Fibroblast of lung (primary cell): Measurements from ENCODE around the gene TBPL2. TPM values are rescaled to one million over a fixed set of nuclear protein-coding genes. Genes with fewer than 3 reads are reported as not detected.
A peak's percentile ranks its signal among the peaks of the same experiment; 100 is the strongest.

ENCODE experiments used
- DNase-seq, 2 donors: peaks; one replicate each; pipeline versions ENCODE4 v3.0.0 to v3.0.0-alpha.2; 2010; ENCODE audit warnings: low read depth in 2 of 2
- H2AFZ ChIP-seq: 2 replicates; pipeline ENCODE4 v1.5.1; 2012; ENCODE audit warnings: low read length, control low read depth, inconsistent platforms
- H3K27ac ChIP-seq: 2 replicates; pipeline ENCODE4 v1.5.1; 2011; ENCODE audit warnings: low read length, control low read depth; ENCODE audit not compliant: insufficient read depth
- H3K27me3 ChIP-seq: 2 replicates; pipeline ENCODE4 v1.5.1; 2011; ENCODE audit warnings: mild to moderate bottlenecking, low read length; ENCODE audit not compliant: control insufficient read depth, insufficient read depth
- H3K36me3 ChIP-seq: 2 replicates; pipeline ENCODE4 v1.5.1; 2011; ENCODE audit warnings: low read length; ENCODE audit not compliant: control insufficient read depth, insufficient read depth
- H3K4me1 ChIP-seq: 2 replicates; pipeline ENCODE4 v1.5.1; 2011; ENCODE audit warnings: low read length; ENCODE audit not compliant: control insufficient read depth, insufficient read depth; ENCODE audit errors: extremely low read depth
- H3K4me2 ChIP-seq: 2 replicates; pipeline ENCODE4 v1.5.1; 2011; ENCODE audit warnings: low read length, control low read depth; ENCODE audit not compliant: insufficient read depth; ENCODE audit errors: extremely low read depth
- H3K4me3 ChIP-seq, 4 experiments: fragments of 200-600 bp in 1 of 4; sonication (generic) in 1 of 4; replicated peaks in 1 of 4; 2 replicates each; pipeline ENCODE4 v1.5.1; 2011 to 2016; ENCODE audit warnings: low read length in 4 of 4, low read depth in 3 of 4, mild to moderate bottlenecking in 3 of 4, control low read depth in 2 of 4, inconsistent platforms in 1 of 4, mixed read lengths in 1 of 4; ENCODE audit not compliant: insufficient read depth in 1 of 4; ENCODE audit errors: control extremely low read depth in 1 of 4
- H3K79me2 ChIP-seq: 2 replicates; pipeline ENCODE4 v1.5.1; 2012; ENCODE audit warnings: mild to moderate bottlenecking, low read length, inconsistent platforms; ENCODE audit not compliant: control insufficient read depth, insufficient read depth
- H3K9ac ChIP-seq: 2 replicates; pipeline ENCODE4 v1.5.1; 2011; ENCODE audit warnings: mild to moderate bottlenecking, low read length, control low read depth; ENCODE audit not compliant: insufficient read depth
- H3K9me3 ChIP-seq: 2 replicates; pipeline ENCODE4 v1.5.1; 2012; ENCODE audit warnings: low read depth, low read length; ENCODE audit not compliant: control insufficient read depth, insufficient read depth
- H4K20me1 ChIP-seq: 2 replicates; pipeline ENCODE4 v1.5.1; 2011; ENCODE audit warnings: low read length; ENCODE audit not compliant: control insufficient read depth, insufficient read depth; ENCODE audit errors: extremely low read depth
- CTCF ChIP-seq, 2 donors: IDR thresholded peaks in 1 of 2; conservative IDR thresholded peaks in 1 of 2; 1 replicate in 1 of 2; 2 replicates in 1 of 2; pipeline ENCODE4 v1.5.1; 2011 to 2012; ENCODE audit warnings: low read length in 2 of 2, control low read depth in 1 of 2, inconsistent platforms in 1 of 2, low read depth in 1 of 2, mild to moderate bottlenecking in 1 of 2
- EZH2 ChIP-seq: IDR thresholded peaks from 2 replicates; pipeline ENCODE4 v1.5.1; 2012; ENCODE audit warnings: low read length, control low read depth, mild to moderate bottlenecking; ENCODE audit errors: missing control alignments
- polyA plus RNA-seq, 2 donors: library from polyadenylated mRNA; depleted of rRNA in 1 of 2; stranded (reverse) in 1 of 2; unstranded in 1 of 2; fragments of >200 nt; gene quantifications; 2 replicates each; pipeline ENCODE4 v1.2.1, GENCODE V29; 2011 to 2012; ENCODE audit warnings: missing spikeins in 1 of 2
- total RNA-seq: library from RNA; depleted of rRNA; stranded (reverse); fragments of >200 nt; gene quantifications from 2 replicates; pipeline ENCODE4 v1.2.1, GENCODE V29; 2014

Gene TBPL2
- total and polyA plus RNA-seq, 2 donors (not counting 1 experiment from before 2014, with no cell fraction given): not detected

- Histone ChIP-seq H2AFZ (no peak overlapping the region), H3K27ac (no peak overlapping the region), H3K4me1 (no peaks in the 10 kb centered on the region)
Observed at GRCh38 chr14:55441286-55441685, 870 bp upstream of the TBPL2 start.

DNA sequence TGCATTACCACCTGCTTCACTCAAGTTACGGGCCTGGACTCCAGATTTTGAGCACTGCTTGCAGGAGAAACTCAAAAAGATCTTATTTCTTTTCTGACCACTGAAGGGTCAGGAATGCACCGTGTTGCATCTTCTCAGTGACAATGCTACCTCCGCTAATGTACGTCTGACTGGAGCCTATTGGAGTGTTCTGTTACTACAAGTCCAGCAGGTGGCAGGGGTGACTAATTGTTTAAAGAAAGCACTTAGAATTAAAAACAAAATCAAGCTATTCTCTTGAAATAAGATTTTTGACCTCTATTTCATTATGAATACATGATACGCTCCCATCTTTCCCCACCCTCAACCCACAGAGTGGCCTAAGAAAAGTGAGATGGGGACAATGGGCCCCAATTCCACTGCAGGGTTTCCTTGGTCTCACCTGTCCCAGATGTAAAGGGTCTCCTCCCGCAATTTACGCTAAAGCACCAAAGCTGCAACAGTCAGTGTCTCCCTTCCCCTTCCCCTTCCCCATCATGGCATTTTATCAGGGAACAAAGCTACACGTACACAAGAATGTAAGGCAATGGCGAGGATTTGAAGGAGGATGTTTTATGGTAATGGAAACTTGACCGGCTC lies 2.2 kb downstream of the TBPL2 start:
- H3K4me1 ChIP-seq: no peaks in the 10 kb centered on the region
- H3K36me3 ChIP-seq: no peaks in the 10 kb centered on the region
- no peak overlapping the region for H3K9ac ChIP-seq
- no peak overlapping the region for H3K4me3 ChIP-seq
- H3K27ac ChIP-seq: no peak overlapping the region
- no peak overlapping the region for H2AFZ ChIP-seq
- no peaks in the 10 kb centered on the region for H3K9me3 ChIP-seq
- peaks cover 2% of the 10 kb centered on the region for H3K27me3 ChIP-seq
- peak; percentile 44 to 55 for TF ChIP-seq CTCF (conservative IDR thresholded peaks at IDR 0.05 in 1 of 2, IDR thresholded peaks at IDR 0.05 in 1 of 2; ENCODE audit: low read depth in 1 of 2, low read length in 2 of 2)
- TF ChIP-seq EZH2: no peak
- DNase-seq: peak; percentile 60 to 74
- H4K20me1 ChIP-seq: no peaks in the 10 kb centered on the region
- H3K4me2 ChIP-seq: no peak overlapping the region
- H3K79me2 ChIP-seq: no peaks in the 10 kb centered on the region

More at GRCh38 chr14:55441286-55441685, 870 bp upstream of the TBPL2 start:
- Histone ChIP-seq H3K9me3 (no peaks in the 10 kb centered on the region), H3K4me3 (no peak overlapping the region), H3K79me2 (no peaks in the 10 kb centered on the region), H3K4me2 (no peak overlapping the region), H3K9ac (no peak overlapping the region), H3K27me3 (no peaks in the 10 kb centered on the region), H3K36me3 (no peaks in the 10 kb centered on the region), H4K20me1 (no peaks in the 10 kb centered on the region)
- no peak for TF ChIP-seq CTCF (conservative IDR thresholded peaks at IDR 0.05 in 1 of 2, IDR thresholded peaks at IDR 0.05 in 1 of 2; ENCODE audit: low read depth in 1 of 2, low read length in 2 of 2)
- TF ChIP-seq EZH2: no peak
- no peak for DNase-seq

DNA sequence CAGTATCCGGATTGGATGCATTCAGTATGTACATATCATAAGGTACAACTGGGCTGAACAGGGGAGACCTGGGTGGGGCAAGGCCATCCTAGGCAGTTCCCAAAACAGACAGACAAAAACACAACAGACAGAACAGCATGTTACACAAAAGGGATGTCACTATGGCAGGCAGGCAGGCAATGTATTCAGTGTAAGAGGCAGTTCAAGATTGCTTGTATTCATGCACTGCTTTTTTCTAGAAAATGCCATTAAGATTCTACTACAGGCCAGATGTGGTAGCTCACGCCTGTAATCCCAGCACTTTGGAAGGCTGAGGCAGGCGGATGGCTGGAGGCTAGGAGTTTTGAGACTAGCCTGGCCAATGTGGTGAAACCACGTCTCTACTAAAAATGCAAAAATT lies 3.5 kb downstream of the TBPL2 start:
- Histone ChIP-seq H3K9me3 (no peaks in the 10 kb centered on the region), H3K4me2 (no peak overlapping the region), H3K9ac (no peak overlapping the region), H3K27me3 (peaks cover 2% of the 10 kb centered on the region), H3K4me1 (no peaks in the 10 kb centered on the region), H3K27ac (no peak overlapping the region), H2AFZ (no peak overlapping the region), H4K20me1 (no peaks in the 10 kb centered on the region), H3K79me2 (no peaks in the 10 kb centered on the region), H3K36me3 (no peaks in the 10 kb centered on the region), H3K4me3 (no peak overlapping the region)
- no peak for DNase-seq
- no peak for TF ChIP-seq EZH2
- no peak for TF ChIP-seq CTCF (conservative IDR thresholded peaks at IDR 0.05 in 1 of 2, IDR thresholded peaks at IDR 0.05 in 1 of 2; ENCODE audit: low read depth in 1 of 2, low read length in 2 of 2)
